ENCODE data around the gene FOSL1.

- TF ChIP-seq CTCF (IDR thresholded peaks at IDR 0.05) (no peak), POLR2A (IDR thresholded peaks at IDR 0.05) (no peak)
Measured at GRCh38 chr11:65883786-65884715, 16.1 kb downstream of the FOSL1 start.
